Neural progenitor cell (in vitro differentiated cells): ENCODE results near the gene FGD4.

ENCODE experiments used
- CTCF ChIP-seq: fragments of 200-600 bp; sonication (generic); IDR thresholded peaks from 2 replicates; pipeline ENCODE4 v1.5.1; 2017; ENCODE audit warnings: antibody characterized with exemption, mild to moderate bottlenecking
- EZH2phosphoT487 ChIP-seq: fragments of 200-600 bp; sonication (generic); IDR thresholded peaks from 2 replicates; pipeline ENCODE4 v1.6.1; 2017; ENCODE audit warnings: antibody characterized with exemption

GRCh38 chr12:32605326-32606095 lies 206.2 kb downstream of the FGD4 start:
- no peak for TF ChIP-seq CTCF
- TF ChIP-seq EZH2phosphoT487: no peak
